Osteoblast (primary cell): Measurements from ENCODE around the gene INO80C. TPM values are rescaled to one million over a fixed set of nuclear protein-coding genes. Genes with fewer than 3 reads are reported as not detected.

Experiments
- DNase-seq: peaks from one replicate; pipeline ENCODE4 v3.0.0; 2011; ENCODE audit warnings: low spot score, mixed read lengths; ENCODE audit not compliant: insufficient read length; ENCODE audit errors: missing footprints
- H2AFZ ChIP-seq: 2 replicates; pipeline ENCODE4 v1.6.0; 2011; ENCODE audit warnings: mild to moderate bottlenecking, low read length
- H3K27ac ChIP-seq: 2 replicates; pipeline ENCODE4 v1.5.1; 2011; ENCODE audit warnings: mild to moderate bottlenecking, low read depth, low read length, moderate library complexity
- H3K27me3 ChIP-seq: 2 replicates; pipeline ENCODE4 v1.6.0; 2012; ENCODE audit warnings: mild to moderate bottlenecking, control low read depth, inconsistent platforms, low read length, moderate library complexity; ENCODE audit not compliant: insufficient read depth
- H3K36me3 ChIP-seq: 2 replicates; pipeline ENCODE4 v1.5.1; 2011; ENCODE audit warnings: mild to moderate bottlenecking, low read length, control low read depth, moderate library complexity; ENCODE audit not compliant: insufficient read depth
- H3K4me1 ChIP-seq: 2 replicates; pipeline ENCODE4 v1.5.1; 2011; ENCODE audit warnings: mild to moderate bottlenecking, low read length, control low read depth, moderate library complexity; ENCODE audit not compliant: insufficient read depth
- H3K4me2 ChIP-seq: 2 replicates; pipeline ENCODE4 v1.6.0; 2011; ENCODE audit warnings: mild to moderate bottlenecking, low read length; ENCODE audit not compliant: insufficient read depth
- H3K4me3 ChIP-seq: fragments of 200-600 bp; sonication (generic); 3 replicates; pipeline ENCODE4 v1.5.1; 2012; ENCODE audit warnings: mild to moderate bottlenecking, low read length, inconsistent platforms; ENCODE audit not compliant: insufficient read depth
- H3K79me2 ChIP-seq: 2 replicates; pipeline ENCODE4 v1.6.0; 2012; ENCODE audit warnings: mild to moderate bottlenecking, low read length, control low read depth, inconsistent platforms; ENCODE audit not compliant: insufficient read depth
- H3K9me3 ChIP-seq: 2 replicates; pipeline ENCODE4 v1.5.1; 2011; ENCODE audit warnings: low read depth, low read length, control low read depth
- H4K20me1 ChIP-seq: 2 replicates; pipeline ENCODE4 v1.6.0; 2012; ENCODE audit warnings: mild to moderate bottlenecking, low read length, control low read depth; ENCODE audit not compliant: insufficient read depth
- CTCF ChIP-seq: IDR thresholded peaks from 2 replicates; pipeline ENCODE4 v1.5.1; 2011; ENCODE audit warnings: mild to moderate bottlenecking, low read depth, low read length, moderate library complexity; ENCODE audit errors: extremely low read depth
- total RNA-seq: library from RNA; depleted of rRNA; stranded (reverse); fragments of >200 nt; gene quantifications from 2 replicates; pipeline ENCODE4 v1.2.3, GENCODE V29; 2012

Gene INO80C
- total RNA-seq, 1 donor: 9.0 TPM

- Histone ChIP-seq H3K4me2 (no peak overlapping the region), H3K9me3 (no peaks in the 10 kb centered on the region), H2AFZ (no peak overlapping the region), H4K20me1 (no peaks in the 10 kb centered on the region), H3K27ac (no peak overlapping the region), H3K27me3 (no peaks in the 10 kb centered on the region), H3K4me3 (no peak overlapping the region), H3K4me1 (no peaks in the 10 kb centered on the region), H3K79me2 (no peaks in the 10 kb centered on the region), H3K36me3 (no peaks in the 10 kb centered on the region)
- DNase-seq: no peak
- TF ChIP-seq CTCF: no peak
Observed at GRCh38 chr18:35506024-35506712, 8.4 kb upstream of the INO80C start.

- no peak for TF ChIP-seq CTCF
- no peak overlapping the region for H3K4me2 ChIP-seq
- H3K79me2 ChIP-seq: no peaks in the 10 kb centered on the region
- no peaks in the 10 kb centered on the region for H3K4me1 ChIP-seq
- H4K20me1 ChIP-seq: no peaks in the 10 kb centered on the region
- no peak for DNase-seq
- no peaks in the 10 kb centered on the region for H3K9me3 ChIP-seq
- H3K27me3 ChIP-seq: no peaks in the 10 kb centered on the region
- H3K4me3 ChIP-seq: no peak overlapping the region
- H2AFZ ChIP-seq: no peak overlapping the region
- H3K27ac ChIP-seq: no peak overlapping the region
- H3K36me3 ChIP-seq: no peaks in the 10 kb centered on the region
Observed at GRCh38 chr18:35504996-35505395, 7.2 kb upstream of the INO80C start.

GRCh38 chr18:35502052-35502451, 4.3 kb upstream of the INO80C start:
- DNase-seq: peak; percentile 80
- no peaks in the 10 kb centered on the region for H3K27me3 ChIP-seq

GRCh38 chr18:35501369-35501768, 3.6 kb upstream of the INO80C start:
- no peaks in the 10 kb centered on the region for H3K9me3 ChIP-seq
- H3K27me3 ChIP-seq: no peaks in the 10 kb centered on the region
- H3K4me2 ChIP-seq: no peak overlapping the region
- H4K20me1 ChIP-seq: no peaks in the 10 kb centered on the region
- no peak overlapping the region for H3K27ac ChIP-seq
- no peak for TF ChIP-seq CTCF
- DNase-seq: no peak
- no peak overlapping the region for H3K4me3 ChIP-seq
- peaks cover 3% of the 10 kb centered on the region for H3K79me2 ChIP-seq
- no peak overlapping the region for H2AFZ ChIP-seq
- H3K4me1 ChIP-seq: peaks cover 14% of the 10 kb centered on the region
- no peaks in the 10 kb centered on the region for H3K36me3 ChIP-seq

More at GRCh38 chr18:35502052-35502451, 4.3 kb upstream of the INO80C start:
- H3K4me2 ChIP-seq: no peak overlapping the region
- no peak overlapping the region for H3K4me3 ChIP-seq
- H3K4me1 ChIP-seq: peaks cover 7% of the 10 kb centered on the region
- no peaks in the 10 kb centered on the region for H3K79me2 ChIP-seq
- TF ChIP-seq CTCF: no peak
- H4K20me1 ChIP-seq: no peaks in the 10 kb centered on the region
- H2AFZ ChIP-seq: no peak overlapping the region
- no peaks in the 10 kb centered on the region for H3K9me3 ChIP-seq
- no peaks in the 10 kb centered on the region for H3K36me3 ChIP-seq
- H3K27ac ChIP-seq: no peak overlapping the region
